Fibroblast of lung (primary cell): ENCODE results near the gene MYNN.
A peak's percentile ranks its signal among the peaks of the same experiment; 100 is the strongest.

Experiments
- CTCF ChIP-seq, 2 donors: IDR thresholded peaks in 1 of 2; conservative IDR thresholded peaks in 1 of 2; 1 replicate in 1 of 2; 2 replicates in 1 of 2; pipeline ENCODE4 v1.5.1; 2011 to 2012; ENCODE audit warnings: low read length in 2 of 2, control low read depth in 1 of 2, inconsistent platforms in 1 of 2, low read depth in 1 of 2, mild to moderate bottlenecking in 1 of 2
- EZH2 ChIP-seq: IDR thresholded peaks from 2 replicates; pipeline ENCODE4 v1.5.1; 2012; ENCODE audit warnings: low read length, control low read depth, mild to moderate bottlenecking; ENCODE audit errors: missing control alignments

- TF ChIP-seq CTCF (conservative IDR thresholded peaks at IDR 0.05 in 1 of 2, IDR thresholded peaks at IDR 0.05 in 1 of 2; ENCODE audit: low read depth in 1 of 2, low read length in 2 of 2) (peak in 1 of 2 donors; percentile 25), EZH2 (no peak)
Measured at GRCh38 chr3:169813757-169814517, 40.7 kb downstream of the MYNN start.
